NCI-H510A (cell line): Measurements from ENCODE around the gene RGL1.

Experiments
- DNase-seq: peaks from one replicate; lab custom pipeline; 2025; lab: John Stamatoyannopoulos, UW

RGL1 gene

DNA sequence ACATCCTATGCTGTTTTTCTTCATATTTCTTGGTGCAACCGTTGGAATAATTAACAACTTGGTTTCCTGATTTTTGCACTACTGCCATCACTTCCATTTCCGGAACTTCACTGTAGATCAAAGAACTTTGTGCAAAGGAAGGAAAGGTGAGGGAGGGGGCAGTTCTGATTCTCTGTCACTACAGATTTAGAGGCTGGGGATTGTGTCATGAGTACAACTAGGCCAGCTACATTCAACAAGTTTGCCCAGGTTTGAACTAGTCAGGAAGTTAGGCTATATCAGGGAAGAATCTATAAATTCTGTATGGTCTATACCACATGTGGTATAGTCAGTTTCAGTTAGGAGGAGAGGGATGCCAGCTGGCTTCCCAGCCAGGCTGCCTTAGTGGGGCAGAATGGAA is 84.2 kb downstream of the RGL1 start:
- DNase-seq = no peak

DNA sequence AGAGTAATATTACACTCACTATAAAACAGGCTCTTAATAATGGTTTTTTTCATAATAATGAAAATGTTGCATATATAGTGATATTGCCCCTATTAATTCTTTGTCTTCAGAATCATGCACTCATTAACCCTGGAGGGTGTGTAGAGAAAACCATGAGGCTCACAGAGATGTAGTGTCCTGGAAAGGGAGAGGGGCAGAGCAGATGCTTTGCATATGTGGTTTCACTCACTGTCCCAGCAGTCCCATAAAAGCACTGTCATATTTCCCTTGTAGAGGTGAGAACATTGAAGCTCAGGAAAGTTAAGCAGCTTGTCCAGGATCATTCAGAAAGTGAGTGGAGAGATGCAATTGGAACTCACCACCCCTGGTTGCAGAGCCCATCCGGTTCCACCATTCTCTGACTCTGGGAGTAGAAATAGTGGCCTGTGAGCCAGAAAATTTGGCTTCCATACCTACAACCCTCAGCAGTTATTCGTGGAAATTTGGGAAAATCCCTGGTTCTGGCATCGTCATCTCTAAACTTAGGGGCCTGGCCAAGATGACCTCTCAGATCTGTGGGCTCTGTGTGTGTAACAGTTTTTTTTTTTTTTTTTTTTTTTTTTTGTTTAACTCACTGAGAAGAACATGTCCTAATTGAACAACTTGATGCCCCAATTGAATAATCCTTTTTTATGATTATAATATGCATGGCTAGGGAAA is 86.4 kb downstream of the RGL1 start:
- DNase-seq = no peak

DNA sequence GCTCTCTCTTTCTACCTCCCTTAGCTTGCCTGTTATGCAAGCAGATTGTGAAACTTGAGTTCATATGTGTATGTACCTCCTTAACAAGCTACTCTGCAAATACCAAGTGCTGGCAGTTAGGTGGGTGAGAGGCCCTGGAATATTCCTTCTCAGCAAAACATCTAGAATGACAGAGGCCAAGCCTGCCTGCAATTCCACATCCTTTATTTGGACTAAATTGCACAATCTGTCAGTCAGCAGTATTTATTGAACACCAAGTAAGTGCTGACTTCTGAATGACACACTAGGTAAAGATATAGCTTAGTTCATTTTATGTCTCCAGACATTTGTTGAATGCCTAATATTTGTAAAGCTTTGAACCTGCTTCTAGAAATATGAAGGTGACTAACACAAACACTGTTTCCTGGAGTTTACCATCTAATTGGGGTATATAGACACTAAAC is 87.5 kb downstream of the RGL1 start:
- DNase-seq = no peak

DNA sequence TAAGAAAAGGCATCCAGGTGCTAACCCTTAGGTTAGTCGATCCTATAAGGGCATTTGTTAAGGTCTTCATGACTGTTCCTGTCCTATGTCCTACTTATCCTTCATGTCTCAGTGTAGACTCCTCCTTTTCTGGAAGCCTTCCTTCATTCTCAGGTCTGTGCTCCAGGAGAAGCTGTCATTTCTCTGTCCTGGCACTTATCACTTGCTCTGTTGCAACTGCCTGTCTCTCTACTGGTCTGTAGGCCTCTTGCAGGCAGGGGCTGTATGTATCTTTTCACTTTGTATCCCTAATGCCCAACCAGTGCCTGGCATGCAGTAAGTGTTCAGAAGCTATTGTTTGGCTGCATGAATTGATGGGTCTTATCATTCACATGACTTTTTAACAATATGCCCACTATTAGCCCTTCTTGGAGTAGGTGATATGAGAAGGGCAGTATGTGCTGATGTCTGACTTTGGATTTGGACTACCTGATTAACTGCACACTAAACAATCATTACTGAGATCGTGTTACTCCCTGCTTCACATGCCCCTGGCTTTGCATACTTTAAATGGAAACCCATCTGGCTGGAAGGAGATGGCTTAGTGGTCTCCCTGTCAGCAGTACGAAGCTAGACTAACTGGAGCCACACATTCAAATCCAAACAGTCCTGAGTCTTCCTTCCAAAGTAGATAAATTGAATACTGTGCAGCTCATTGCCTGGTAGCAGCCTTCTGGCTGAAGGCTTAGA is 88.8 kb downstream of the RGL1 start:
- DNase-seq = no peak

DNA sequence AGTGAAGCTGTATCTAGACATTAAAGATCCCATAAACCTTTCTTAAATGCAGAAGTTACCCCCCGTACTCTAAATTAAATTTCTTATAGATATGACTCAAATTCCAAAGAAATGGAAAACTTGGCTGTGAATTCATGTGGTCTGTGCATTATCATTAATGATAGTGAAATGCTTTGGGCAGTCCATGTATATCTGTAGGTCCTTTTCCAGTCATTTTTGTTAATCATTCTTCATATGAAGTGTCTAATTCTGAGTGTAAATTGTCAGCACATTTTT is 89.3 kb downstream of the RGL1 start:
- DNase-seq = no peak

DNA sequence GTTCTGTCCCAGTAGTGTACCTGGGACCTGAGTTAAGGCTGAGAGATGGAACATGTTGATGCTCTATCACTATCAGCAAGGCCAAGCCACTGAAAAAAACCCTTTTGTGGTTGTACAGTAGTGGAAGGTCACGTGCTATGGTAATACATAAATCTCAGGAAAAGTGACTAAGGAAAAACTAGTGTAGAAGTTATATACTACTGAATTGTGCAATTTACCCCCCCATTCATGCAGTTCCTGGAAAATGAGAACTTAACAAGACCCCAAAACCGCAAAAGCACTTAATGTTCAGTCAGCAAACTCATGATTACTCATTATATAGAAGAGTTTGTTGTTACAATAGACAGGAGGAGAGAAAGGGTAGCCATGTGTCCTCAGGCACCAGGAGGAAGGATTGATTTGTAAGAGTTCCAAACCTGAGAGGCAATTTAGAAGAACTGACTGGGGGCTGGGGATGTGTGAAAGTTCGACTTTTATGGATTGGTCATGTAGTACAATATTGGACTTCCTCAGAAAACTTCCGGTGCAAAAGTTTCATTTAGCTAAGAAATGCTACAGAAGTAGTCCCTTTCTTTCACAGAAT is 91.6 kb downstream of the RGL1 start:
- no peak for DNase-seq

DNA sequence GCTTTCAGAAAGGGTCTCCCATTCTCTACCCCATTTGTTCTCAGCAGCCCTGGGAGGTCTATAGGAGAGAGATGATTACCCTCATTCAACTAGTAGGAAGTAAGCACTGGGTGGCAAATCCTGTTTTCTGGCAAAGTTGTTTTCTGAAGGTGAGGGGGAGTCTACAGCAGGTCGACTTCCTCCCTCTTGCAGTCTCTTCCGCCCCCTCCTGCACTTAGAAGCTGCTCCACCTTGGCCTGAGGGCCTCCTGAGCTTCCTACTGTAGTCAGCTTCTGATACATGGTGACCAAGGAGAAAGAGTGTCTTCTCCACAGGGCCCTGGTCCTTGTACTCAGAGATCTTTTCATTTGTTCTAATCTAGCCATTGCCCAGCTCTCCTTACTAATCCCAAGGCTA is 93.1 kb downstream of the RGL1 start:
- DNase-seq = no peak

DNA sequence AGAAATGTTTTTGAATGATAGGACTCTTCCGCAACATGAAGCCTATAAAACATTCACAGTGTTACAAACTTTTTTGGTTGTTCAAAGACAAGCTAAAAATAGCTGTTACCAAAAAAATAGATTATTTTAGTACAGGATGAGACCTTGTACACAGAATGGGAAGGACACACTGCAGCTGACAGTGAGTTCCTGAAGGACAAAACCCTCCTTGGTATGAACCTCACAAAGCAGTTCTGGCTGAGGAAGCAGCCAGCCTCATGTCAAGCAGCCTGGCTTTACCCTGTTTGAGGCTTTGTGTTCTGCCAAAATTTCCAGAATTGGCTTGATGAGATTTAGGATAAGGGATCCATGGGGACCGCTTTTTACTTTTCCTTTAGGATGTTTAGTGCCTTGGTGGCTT is 93.7 kb downstream of the RGL1 start:
- DNase-seq = no peak

DNA sequence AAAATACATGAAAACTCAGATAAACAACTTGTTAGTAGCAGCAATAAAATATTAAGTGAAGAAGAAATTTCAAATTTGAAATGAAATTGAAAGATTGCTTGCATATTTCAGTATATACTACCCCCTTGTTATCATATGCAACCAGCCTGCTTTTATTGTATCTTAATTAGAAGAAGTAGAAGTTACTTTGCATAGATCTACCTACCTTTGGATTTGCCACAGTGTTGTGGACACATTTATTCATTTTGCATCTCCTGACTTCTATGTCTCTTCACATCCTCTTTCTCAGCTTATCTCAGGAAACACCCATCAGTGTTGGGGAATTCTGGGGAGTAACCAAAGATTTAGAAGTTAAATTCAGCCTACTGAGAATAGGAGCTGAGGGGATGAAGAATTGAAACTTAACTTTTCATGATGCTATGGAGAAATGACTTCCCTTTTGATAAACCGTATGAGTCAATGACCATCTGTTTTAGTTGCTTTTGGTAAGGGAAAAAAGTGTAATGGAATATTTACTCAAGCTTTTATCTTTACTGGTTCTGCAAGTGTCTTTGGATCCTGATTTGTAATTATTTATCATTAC is 96.9 kb downstream of the RGL1 start:
- no peak for DNase-seq

DNA sequence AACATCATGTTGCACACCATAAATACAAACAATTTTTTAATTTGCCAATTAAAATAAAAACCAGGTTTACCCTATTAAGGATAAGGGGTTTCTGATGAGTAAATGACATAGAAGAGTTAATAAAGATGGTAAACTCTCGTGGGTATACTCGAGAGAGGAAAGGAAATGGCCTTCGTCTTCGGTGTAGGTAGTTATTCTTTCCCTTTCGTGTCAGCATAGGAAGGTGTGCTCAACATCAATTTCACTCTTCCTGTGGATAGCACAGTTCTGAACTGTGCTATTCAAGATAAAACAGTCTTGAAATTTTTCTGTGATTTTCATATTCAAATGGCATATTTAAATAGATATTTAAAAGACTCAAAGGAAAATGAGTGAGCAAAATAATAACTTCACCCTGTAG is 98.2 kb downstream of the RGL1 start:
- DNase-seq = no peak

DNA sequence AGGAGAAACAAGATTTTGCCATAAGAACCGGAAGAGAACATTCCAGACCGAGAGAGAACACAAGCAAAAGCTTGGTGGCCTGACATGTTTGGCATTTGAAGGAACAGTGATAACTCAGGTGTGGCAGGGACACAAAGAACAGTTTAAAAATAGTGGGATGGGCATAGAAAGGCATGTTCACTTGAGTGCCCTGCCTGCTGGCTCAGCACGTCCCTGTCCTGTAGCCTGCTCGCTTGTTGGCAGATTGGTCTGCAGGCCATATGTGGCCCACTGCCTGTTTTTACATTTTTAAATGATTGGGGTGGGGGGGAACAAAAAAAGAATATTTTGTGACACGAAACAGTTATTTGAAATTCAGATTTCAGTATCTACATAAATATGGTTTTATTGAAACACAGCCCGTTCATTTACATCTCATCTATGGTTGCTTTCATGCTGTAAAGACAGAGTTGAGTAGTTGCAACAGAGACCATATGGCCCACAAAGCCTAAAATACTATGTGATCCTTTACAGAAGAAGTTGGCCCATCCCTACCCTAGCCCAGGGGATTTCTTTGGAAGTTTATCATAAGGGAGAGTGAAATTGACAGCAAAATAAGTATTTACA is 100.7 kb downstream of the RGL1 start:
- no peak for DNase-seq

DNA sequence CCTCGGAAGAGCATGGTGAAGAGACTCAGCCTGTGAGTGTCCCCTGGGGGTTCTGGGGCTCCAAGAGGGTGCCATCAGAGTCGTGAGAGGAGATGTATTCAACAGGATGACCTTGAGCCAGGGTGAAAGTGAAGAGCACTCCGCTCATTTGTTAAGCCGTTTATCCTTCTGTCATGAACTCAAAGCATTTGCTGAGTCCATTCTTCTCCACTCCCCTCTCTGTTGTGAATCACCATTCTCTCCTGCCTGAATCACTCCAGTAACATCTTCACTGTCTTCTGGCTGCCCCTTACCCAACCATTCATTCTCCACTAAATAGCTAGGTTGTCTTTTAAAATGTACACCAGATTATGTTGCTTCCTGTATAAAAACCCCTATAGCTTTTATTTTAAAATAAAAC is 102.2 kb downstream of the RGL1 start:
- DNase-seq = no peak

DNA sequence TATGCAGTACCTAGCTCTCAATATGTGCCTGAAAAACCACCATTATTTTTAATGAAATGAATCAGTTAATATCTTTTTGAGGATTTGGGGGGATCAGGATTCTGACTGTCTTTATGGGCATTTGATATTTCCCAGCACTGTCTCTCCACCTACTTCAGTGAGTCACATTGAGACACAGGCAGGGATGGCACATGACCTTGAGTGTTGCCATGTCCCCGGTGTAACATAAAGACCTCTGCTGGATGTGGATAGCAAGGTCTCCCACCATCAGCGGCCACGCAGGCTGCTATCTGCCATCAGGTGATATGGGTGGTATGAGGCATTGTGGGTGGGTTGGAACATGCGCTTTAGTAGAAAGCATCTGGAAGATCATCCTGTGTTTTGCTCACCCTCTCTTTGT is 103.2 kb downstream of the RGL1 start:
- DNase-seq = no peak

DNA sequence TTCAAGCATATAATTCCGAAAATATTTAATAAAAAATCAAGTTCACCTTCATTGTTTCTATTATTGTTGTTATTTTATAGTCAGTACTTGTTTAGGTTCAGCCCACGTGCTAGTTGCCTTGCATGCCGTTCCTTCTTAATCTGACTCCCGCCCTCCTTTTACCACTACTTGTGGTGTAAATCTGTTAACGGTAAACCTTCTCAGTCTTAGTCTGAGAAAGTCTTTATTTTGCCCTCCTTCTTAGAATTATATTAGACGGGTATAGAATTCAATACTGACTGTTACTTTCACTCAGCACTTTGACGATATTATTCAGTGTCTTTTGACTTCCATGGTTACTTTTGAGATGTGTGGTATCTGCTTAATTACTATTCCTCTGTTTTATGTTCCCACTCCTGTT is 104.8 kb downstream of the RGL1 start:
- DNase-seq = no peak

DNA sequence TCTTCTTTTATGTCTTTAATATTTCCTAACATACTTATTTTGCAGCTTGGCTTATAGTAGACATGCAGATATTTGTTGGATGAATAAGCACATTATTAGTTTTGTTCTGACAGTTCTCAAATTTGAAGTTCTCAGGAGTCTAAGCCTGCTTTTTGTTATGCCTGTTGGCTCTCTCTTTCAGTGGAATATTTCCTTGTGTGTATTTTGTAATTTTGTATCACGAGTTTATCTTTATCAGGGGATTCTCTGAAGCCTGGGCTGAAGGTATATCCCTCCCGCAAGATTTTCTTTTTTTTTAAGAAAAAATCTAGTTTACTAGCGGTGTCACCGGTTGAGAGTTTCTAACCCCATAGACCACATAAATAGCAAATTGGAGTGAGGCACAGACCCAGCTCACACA is 105.9 kb downstream of the RGL1 start:
- DNase-seq = no peak

DNA sequence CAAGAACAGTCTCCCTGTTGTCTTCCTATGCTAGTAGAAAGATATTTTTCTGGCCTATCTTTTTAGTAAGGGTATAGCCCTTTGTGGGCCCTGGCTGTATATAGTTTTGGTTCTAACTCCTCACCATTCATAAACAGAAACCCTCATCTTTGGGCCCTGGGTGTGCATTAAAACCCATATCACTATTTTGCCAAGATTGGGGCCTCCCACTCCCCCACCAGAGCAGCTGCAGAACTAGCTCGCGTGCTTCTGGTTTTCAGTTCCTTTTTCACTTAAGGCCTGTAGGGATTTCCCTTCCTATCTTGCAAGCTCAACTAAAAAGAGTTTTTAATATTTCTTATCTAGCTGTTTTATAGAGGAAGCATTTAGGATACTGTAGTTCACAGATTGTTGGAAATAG is 106.4 kb downstream of the RGL1 start:
- no peak for DNase-seq

DNA sequence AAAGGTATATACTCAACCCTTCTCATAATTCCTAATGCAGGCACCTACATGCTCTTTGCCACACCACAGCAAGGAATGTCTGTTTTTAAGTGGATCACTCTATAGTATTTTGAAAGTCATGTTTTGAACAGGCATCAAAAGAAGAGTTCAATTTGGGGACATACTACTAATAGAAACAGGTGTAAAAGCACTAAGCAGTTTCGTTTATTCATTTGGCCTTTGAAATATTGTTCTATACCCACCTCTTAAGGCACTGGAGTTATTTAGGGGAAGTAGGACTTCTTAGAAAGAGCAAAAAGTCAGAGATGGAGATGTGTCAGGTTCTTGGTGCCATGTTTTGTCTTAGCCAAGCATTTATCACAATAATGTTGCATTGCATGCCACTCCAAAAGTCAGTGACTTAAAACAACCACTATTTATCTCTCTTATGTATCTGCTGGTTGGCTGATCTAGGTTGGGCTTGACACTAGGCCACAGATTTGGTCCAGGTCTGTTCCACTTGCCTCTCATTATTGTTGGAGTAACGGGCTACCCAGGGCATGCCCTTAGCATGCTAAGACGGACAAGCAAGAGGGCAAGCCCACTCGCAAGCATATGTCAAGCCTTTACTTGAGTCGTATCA is 107.5 kb downstream of the RGL1 start:
- no peak for DNase-seq

DNA sequence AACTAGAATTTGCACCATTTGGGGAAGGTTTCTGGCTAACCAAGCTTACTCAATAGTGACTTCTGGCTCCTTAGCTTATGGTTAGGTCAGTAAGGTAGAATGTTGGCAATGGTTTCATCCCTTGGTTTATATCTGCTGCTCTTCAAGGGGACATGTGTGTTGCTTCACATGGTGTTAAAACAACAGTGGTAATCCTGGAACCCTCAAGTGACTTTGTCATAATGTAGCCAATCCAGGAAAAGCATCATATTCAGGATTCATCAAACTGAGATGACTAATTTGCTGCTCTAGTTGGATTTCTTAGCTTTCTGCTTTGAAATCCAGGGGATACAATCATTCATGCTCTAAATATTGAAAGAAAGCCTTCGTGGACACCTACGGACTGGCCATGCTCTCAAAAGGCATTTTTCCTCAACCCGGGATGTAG is 108.7 kb downstream of the RGL1 start:
- no peak for DNase-seq

DNA sequence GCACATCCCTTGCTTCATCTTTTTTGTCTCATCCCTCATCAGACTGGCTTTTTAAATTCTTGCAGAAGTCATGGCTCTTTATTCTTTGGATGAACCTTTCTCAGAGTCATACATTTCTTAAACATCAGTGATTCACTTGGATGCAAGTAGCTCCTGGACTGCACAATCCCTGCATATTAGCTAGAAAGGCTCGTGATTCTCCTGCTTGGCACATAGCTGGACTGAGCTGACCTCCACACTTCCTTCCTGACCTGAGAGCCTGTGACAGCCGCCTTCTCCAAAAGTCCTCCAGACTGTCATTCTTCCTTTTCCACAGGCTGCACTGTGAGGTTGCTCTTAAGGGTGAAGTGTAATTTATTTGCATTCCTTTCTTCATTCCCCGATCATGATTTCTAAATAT is 109.4 kb downstream of the RGL1 start:
- DNase-seq = no peak

DNA sequence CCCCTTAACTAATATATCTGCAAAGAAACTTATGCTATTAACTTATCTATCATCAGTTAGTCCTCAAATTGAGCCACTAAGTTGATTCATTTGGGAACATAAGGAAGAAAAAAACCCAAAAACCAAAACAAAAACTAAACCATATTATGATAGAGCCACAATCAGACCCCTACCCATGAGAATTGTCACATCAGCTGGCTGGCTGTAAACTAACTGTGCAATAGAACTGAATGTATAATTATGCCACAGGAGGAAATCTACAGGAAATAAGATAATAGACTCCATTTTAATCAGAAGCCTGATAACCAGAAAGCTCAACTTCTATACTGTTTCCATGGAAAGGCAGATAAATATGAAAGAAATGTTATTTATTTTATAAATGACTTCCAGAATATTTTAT is 110.0 kb downstream of the RGL1 start:
- DNase-seq = no peak

DNA sequence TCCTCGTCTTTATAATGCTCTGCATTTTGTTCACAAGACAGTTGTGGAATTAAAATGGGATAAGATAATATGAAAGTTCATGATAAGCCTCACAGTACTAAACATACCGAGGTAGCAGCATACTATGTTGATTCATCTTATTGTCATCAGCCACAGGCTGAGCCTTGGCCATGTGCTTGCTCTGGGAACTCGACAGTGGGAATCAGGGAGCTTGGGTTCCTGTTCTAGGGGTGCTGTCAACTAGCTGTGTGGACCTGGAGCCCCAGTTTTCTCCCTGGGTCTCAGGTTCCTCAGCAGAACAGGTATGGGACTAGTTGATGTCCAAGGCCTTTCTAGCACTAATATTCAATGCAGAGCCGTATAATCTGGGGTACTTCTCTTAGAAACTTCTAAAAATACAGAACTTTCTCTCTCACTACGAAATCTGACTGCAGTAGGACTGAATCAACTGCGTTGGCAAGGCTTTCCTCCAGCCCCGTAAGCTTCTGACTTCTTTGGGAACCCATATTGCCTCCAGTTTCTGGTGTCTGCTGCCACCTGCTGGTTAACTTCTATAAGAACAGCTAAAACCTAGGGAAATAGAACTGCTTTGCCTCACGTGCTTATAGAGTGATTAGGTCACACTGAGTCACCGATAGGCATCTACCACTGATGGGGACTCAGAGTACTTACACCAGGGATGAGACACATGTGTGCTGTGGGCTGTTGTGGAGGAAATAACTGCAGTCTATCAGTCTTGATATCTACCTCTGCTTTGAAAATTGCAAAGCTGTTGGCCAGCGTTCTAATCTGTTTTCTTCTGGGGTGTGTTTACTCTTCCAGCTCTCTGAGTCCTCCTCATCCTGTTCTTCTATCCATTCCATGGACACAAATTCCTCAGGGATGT is 110.9 kb downstream of the RGL1 start:
- peak; percentile 47 for DNase-seq

DNA sequence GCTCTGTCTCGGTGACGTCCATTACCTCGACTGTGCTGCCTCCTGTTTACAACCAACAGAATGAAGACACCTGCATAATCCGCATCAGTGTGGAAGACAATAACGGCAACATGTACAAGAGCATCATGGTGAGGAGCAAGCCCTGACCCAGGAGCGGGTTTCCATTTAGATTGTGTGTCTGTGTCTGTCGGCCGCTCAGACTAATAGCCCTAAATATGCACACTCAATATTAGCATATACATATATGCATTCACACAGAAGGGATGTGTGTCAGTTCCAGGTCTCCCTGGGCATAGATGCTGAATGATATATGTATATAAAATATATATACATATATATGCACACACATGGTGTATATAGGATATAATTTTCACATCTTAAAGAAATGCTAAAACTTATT is 111.7 kb downstream of the RGL1 start:
- DNase-seq = no peak
